SK-N-MC (cell line): Measurements from ENCODE around the gene LHFPL6.

Experiments used
- EZH2 ChIP-seq: fragments of 200-600 bp; sonication (generic); IDR thresholded peaks from one replicate; pipeline ENCODE4 v1.6.1; 2017; ENCODE audit warnings: antibody characterized with exemption
- FOXP2 ChIP-seq: optimal IDR thresholded peaks from 2 replicates; pipeline ENCODE3; 2011; ENCODE audit warnings: mild to moderate bottlenecking, moderate library complexity; ENCODE audit not compliant: insufficient read depth; ENCODE audit errors: extremely low read length, control extremely low read depth
- POLR2AphosphoS5 ChIP-seq: IDR thresholded peaks from 2 replicates; pipeline ENCODE4 v1.6.1; 2012; ENCODE audit warnings: mild to moderate bottlenecking, low read depth, low read length, borderline replicate concordance

DNA sequence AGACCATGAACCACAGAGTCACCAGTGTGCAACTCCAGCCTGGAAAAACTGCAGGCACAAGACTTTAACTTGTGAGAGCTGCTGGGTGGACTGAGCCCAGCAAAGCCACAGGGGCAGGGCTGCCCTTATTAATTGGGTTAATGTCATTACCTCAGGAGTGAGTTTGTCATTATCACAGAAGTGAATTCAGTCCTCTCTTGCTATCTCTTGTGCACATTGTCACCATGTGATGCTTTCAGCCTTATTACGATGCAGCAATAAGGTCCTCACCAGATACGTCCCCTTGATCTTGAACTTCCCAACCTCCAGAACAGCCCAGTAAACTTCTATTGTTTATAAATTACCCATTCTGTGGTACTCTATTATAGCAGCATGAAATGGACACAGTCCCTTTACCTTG is 158.1 kb downstream of the LHFPL6 start:
- TF ChIP-seq EZH2 (no peak), FOXP2 (no peak), POLR2AphosphoS5 (no peak)
